CD4-positive, alpha-beta T cell treated with Interleukin-17A for 4 hours (primary cell): ENCODE results near the gene NCDN.
A peak's percentile ranks its signal among the peaks of the same experiment; 100 is the strongest.
"Not testable (repeated sequence)": the region's sequence is repeated elsewhere in the genome, so short reads cannot be mapped to it uniquely, and the experiment has no call there.

Experiments used
- DNase-seq: peaks from one replicate; pipeline ENCODE4 v3.0.0-alpha.2; 2020; ENCODE audit warnings: mixed read lengths

The NCDN gene

GRCh38 chr1:35571263-35571662, 13.7 kb downstream of the NCDN start:
- DNase-seq, result no peak

- no peak for DNase-seq
Observed at GRCh38 chr1:35572296-35572695, 14.7 kb downstream of the NCDN start.

GRCh38 chr1:35573198-35574124, 15.9 kb downstream of the NCDN start, which contains the start of gene TFAP2E:
Gene TFAP2E (plus strand): TSS chr1:35573314. CDS start chr1:35573578, 264 bp downstream.
- DNase-seq, result no peak

GRCh38 chr1:35574125-35574654, 16.6 kb downstream of the NCDN start:
- DNase-seq, result no peak

GRCh38 chr1:35574655-35575415, 17.2 kb downstream of the NCDN start:
- no peak for DNase-seq

- DNase-seq, result no peak
Observed at GRCh38 chr1:35575416-35575958, 17.9 kb downstream of the NCDN start.

- DNase-seq, result no peak
Observed at GRCh38 chr1:35576061-35576765, 18.6 kb downstream of the NCDN start.

GRCh38 chr1:35576766-35577070, 19.1 kb downstream of the NCDN start:
- not testable (repeated sequence) for DNase-seq

GRCh38 chr1:35577071-35577998, 19.7 kb downstream of the NCDN start:
- DNase-seq, result peak; percentile 74

GRCh38 chr1:35580949-35581388, 23.4 kb downstream of the NCDN start:
- no peak for DNase-seq

GRCh38 chr1:35581621-35582020, 24.0 kb downstream of the NCDN start:
- not testable (repeated sequence) for DNase-seq

GRCh38 chr1:35585281-35585680, 27.7 kb downstream of the NCDN start:
- no peak for DNase-seq

- not testable (repeated sequence) for DNase-seq
Observed at GRCh38 chr1:35585805-35586204, 28.2 kb downstream of the NCDN start.

- DNase-seq, result no peak
Observed at GRCh38 chr1:35586808-35587207, 29.2 kb downstream of the NCDN start.

- DNase-seq, result no peak
Observed at GRCh38 chr1:35587736-35588135, 30.1 kb downstream of the NCDN start.

- DNase-seq, result no peak
Observed at GRCh38 chr1:35588197-35588910, 30.8 kb downstream of the NCDN start.

GRCh38 chr1:35589516-35590427, 32.2 kb downstream of the NCDN start:
- no peak for DNase-seq

GRCh38 chr1:35590476-35591040, 33.0 kb downstream of the NCDN start:
- DNase-seq, result no peak

- no peak for DNase-seq
Observed at GRCh38 chr1:35591211-35591610, 33.6 kb downstream of the NCDN start.
